Ascending aorta (tissue), 2 donors: Measurements from ENCODE around the gene ALAS1. TPM values are rescaled to one million over a fixed set of nuclear protein-coding genes. Genes with fewer than 3 reads are reported as not detected.

Experiments used
- DNase-seq, 2 donors: peaks; one replicate each; pipeline ENCODE4 v3.0.0-alpha.2; 2019; ENCODE audit warnings: low spot score in 2 of 2
- H3K27ac ChIP-seq, 2 donors: fragments of 200-600 bp; sonication (generic); one replicate each; pipeline ENCODE4 v1.5.1; 2016 to 2017; ENCODE audit warnings: mild to moderate bottlenecking in 1 of 2
- H3K27me3 ChIP-seq: fragments of 200-600 bp; sonication (generic); one replicate; pipeline ENCODE4 v1.5.1; 2017
- H3K36me3 ChIP-seq, 2 donors: fragments of 200-600 bp; sonication (generic); one replicate each; pipeline ENCODE4 v1.5.1; 2016
- H3K4me1 ChIP-seq, 2 donors: fragments of 200-600 bp; sonication (generic); one replicate each; pipeline ENCODE4 v1.5.1; 2016 to 2017; ENCODE audit warnings: mild to moderate bottlenecking in 1 of 2
- H3K4me3 ChIP-seq, 2 donors: fragments of 200-600 bp; sonication (generic); one replicate each; pipeline ENCODE4 v1.5.1; 2016 to 2017; ENCODE audit warnings: mild to moderate bottlenecking in 1 of 2
- H3K9me3 ChIP-seq, 2 donors: fragments of 200-600 bp; sonication (generic); one replicate each; pipeline ENCODE4 v1.5.1; 2016
- intact Hi-C: fragments of 100-400 bp; cut with DNase I; formaldehyde crosslinking; loops from one replicate; pipeline ENCODE4 v1.15.1; 2023
- total RNA-seq: library from RNA; depleted of rRNA; stranded (reverse); fragments of >200 nt; gene quantifications from one replicate; pipeline ENCODE4 v1.1.0, GENCODE V29; 2016
- TF ChIP-seq, protein P1 (sequence below), 3 experiments: fragments of 200-600 bp in 2 of 3; fragments of 450-650 bp in 1 of 3; sonication (generic) in 2 of 3; IDR thresholded peaks; one replicate each; pipeline ENCODE4 v1.5.1; 2016 to 2019; ENCODE audit warnings: antibody characterized with exemption in 3 of 3, mild to moderate bottlenecking in 1 of 3, moderate library complexity in 1 of 3

Gene ALAS1
- total RNA-seq, 1 donor from 2014 or later, result 58.3 TPM

DNA sequence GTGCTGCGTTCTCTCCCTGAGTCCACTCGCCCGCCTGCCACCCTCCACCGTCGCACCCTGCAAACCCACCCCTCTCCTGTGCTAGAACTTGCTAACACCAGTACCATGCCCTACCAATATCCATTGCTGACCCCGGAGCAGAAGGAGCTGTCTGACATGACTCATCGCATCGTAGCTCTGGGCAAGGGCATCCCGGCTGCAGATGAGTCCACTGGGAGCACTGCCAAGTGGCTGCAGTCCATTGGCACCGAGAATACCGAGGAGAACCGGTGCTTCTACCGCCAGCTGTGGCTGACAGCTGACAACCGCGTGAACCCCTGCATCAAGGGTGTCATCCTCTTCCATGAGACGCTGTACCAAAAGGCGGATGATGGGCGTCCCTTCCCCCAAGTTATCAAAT, 4.9 kb upstream of the ALAS1 start:
- H3K27me3 ChIP-seq, result no peaks in the 10 kb centered on the region
- no peaks in the 10 kb centered on the region for H3K9me3 ChIP-seq
- TF ChIP-seq, protein P1, sequence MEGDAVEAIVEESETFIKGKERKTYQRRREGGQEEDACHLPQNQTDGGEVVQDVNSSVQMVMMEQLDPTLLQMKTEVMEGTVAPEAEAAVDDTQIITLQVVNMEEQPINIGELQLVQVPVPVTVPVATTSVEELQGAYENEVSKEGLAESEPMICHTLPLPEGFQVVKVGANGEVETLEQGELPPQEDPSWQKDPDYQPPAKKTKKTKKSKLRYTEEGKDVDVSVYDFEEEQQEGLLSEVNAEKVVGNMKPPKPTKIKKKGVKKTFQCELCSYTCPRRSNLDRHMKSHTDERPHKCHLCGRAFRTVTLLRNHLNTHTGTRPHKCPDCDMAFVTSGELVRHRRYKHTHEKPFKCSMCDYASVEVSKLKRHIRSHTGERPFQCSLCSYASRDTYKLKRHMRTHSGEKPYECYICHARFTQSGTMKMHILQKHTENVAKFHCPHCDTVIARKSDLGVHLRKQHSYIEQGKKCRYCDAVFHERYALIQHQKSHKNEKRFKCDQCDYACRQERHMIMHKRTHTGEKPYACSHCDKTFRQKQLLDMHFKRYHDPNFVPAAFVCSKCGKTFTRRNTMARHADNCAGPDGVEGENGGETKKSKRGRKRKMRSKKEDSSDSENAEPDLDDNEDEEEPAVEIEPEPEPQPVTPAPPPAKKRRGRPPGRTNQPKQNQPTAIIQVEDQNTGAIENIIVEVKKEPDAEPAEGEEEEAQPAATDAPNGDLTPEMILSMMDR (IDR thresholded peaks at IDR 0.05), result no peak
- peaks cover 8 to 19% of the 10 kb centered on the region in 2 donors for H3K4me1 ChIP-seq
- intact Hi-C loops, result no loop called here
- no peaks in the 10 kb centered on the region for H3K36me3 ChIP-seq
- no peak for DNase-seq
- no peak overlapping the region for H3K27ac ChIP-seq
- no peak overlapping the region for H3K4me3 ChIP-seq

- Histone ChIP-seq H3K4me3 (no peak overlapping the region), H3K27ac (no peak overlapping the region), H3K9me3 (no peaks in the 10 kb centered on the region), H3K27me3 (no peaks in the 10 kb centered on the region), H3K36me3 (no peaks in the 10 kb centered on the region), H3K4me1 (peaks cover 8 to 22% of the 10 kb centered on the region in 2 donors)
- intact Hi-C loops, result no loop called here
- TF ChIP-seq, protein P1 (IDR thresholded peaks at IDR 0.05), result no peak
- DNase-seq, result no peak
Measured at GRCh38 chr3:52194485-52195290, 3.3 kb upstream of the ALAS1 start.

GRCh38 chr3:52195291-52195597, 2.7 kb upstream of the ALAS1 start:
- Histone ChIP-seq H3K36me3 (no peaks in the 10 kb centered on the region), H3K4me1 (peaks cover 6 to 17% of the 10 kb centered on the region in 2 donors), H3K4me3 (no peak overlapping the region), H3K27ac (no peak overlapping the region), H3K27me3 (no peaks in the 10 kb centered on the region), H3K9me3 (no peaks in the 10 kb centered on the region)
- DNase-seq, result no peak
- TF ChIP-seq, protein P1 (IDR thresholded peaks at IDR 0.05), result no peak
- intact Hi-C loops, result no loop called here

- DNase-seq, result no peak
- Histone ChIP-seq H3K4me3 (no peak overlapping the region), H3K9me3 (no peaks in the 10 kb centered on the region), H3K36me3 (no peaks in the 10 kb centered on the region), H3K27me3 (no peaks in the 10 kb centered on the region), H3K27ac (no peak overlapping the region), H3K4me1 (peaks cover under 1 to 13% of the 10 kb centered on the region in 2 donors)
- intact Hi-C loops, result no loop called here
- TF ChIP-seq, protein P1 (IDR thresholded peaks at IDR 0.05), result no peak
Measured at GRCh38 chr3:52195823-52196331, 2.1 kb upstream of the ALAS1 start.

GRCh38 chr3:52196977-52197376, 983 bp upstream of the ALAS1 start:
- Histone ChIP-seq H3K27ac (no peak overlapping the region), H3K36me3 (peaks cover under 1 to 8% of the 10 kb centered on the region in 2 donors), H3K4me1 (peaks cover 0 to 13% of the 10 kb centered on the region in 2 donors), H3K9me3 (no peaks in the 10 kb centered on the region), H3K4me3 (no peak overlapping the region), H3K27me3 (no peaks in the 10 kb centered on the region)
- intact Hi-C loops, result no loop called here
- TF ChIP-seq, protein P1 (IDR thresholded peaks at IDR 0.05), result no peak
- no peak for DNase-seq
